GM23338 (cell line): ENCODE data around the gene DOCK4.

Experiments
- CTCF ChIP-seq, 2 experiments: fragments of 200-600 bp in 1 of 2; sonication (generic) in 1 of 2; conservative IDR thresholded peaks; 2 replicates each; pipeline versions ENCODE4 v1.5.1 to v1.6.1; 2016 to 2017; ENCODE audit warnings: antibody characterized with exemption in 2 of 2, low read depth in 2 of 2, mild to moderate bottlenecking in 2 of 2, moderate library complexity in 1 of 2
- EZH2phosphoT487 ChIP-seq: fragments of 200-600 bp; sonication (generic); IDR thresholded peaks from one replicate; pipeline ENCODE4 v1.8.1; 2018; ENCODE audit warnings: antibody characterized with exemption; ENCODE audit not compliant: unreplicated experiment
- POLR2AphosphoS5 ChIP-seq: IDR thresholded peaks from 2 replicates; pipeline ENCODE4 v1.6.1; 2016; ENCODE audit warnings: antibody characterized with exemption, low read depth

GRCh38 chr7:112137141-112138101 lies 68.8 kb downstream of the DOCK4 start:
- TF ChIP-seq CTCF (conservative IDR thresholded peaks at IDR 0.05; ENCODE audit: low read depth in 2 of 2) (no peak), POLR2AphosphoS5 (no peak), EZH2phosphoT487 (no peak)
